Small intestine (tissue), 7 donors: ENCODE data around the gene KCNJ12. TPM values are rescaled to one million over a fixed set of nuclear protein-coding genes. Genes with fewer than 3 reads are reported as not detected.
"Not testable (repeated sequence)": the region's sequence is repeated elsewhere in the genome, so short reads cannot be mapped to it uniquely, and the experiment has no call there.

Experiments
- DNase-seq, 2 donors: peaks; one replicate each; pipeline versions ENCODE4 v3.0.0 to v3.0.0-alpha.2; 2013
- FAIRE-seq: peaks from 2 replicates; lab custom pipeline; 2012; peaks lifted over from hg19 to GRCh38; lab: Jason Lieb, UNC
- H3K27ac ChIP-seq, 3 donors: one replicate each; pipeline ENCODE4 v1.5.1; 2013; ENCODE audit warnings: low read length in 2 of 3, mild to moderate bottlenecking in 2 of 3, control low read depth in 1 of 3, inconsistent platforms in 1 of 3, low read depth in 1 of 3, moderate library complexity in 1 of 3
- H3K27me3 ChIP-seq, 3 donors: one replicate each; pipeline ENCODE4 v1.6.1; 2013; ENCODE audit warnings: low read length in 3 of 3, inconsistent platforms in 1 of 3; ENCODE audit not compliant: control insufficient read depth in 3 of 3, insufficient read depth in 3 of 3
- H3K36me3 ChIP-seq, 3 donors: one replicate each; pipeline ENCODE4 v1.6.1; 2013; ENCODE audit warnings: low read length in 3 of 3, inconsistent platforms in 1 of 3, low read depth in 1 of 3, mild to moderate bottlenecking in 1 of 3, moderate library complexity in 1 of 3; ENCODE audit not compliant: control insufficient read depth in 3 of 3, insufficient read depth in 2 of 3
- H3K4me1 ChIP-seq, 3 donors: one replicate each; pipeline ENCODE4 v1.6.1; 2013; ENCODE audit warnings: low read length in 2 of 3, inconsistent platforms in 1 of 3, low read depth in 1 of 3, mild to moderate bottlenecking in 1 of 3, moderate library complexity in 1 of 3; ENCODE audit not compliant: control insufficient read depth in 3 of 3, insufficient read depth in 2 of 3
- H3K4me3 ChIP-seq, 3 donors: one replicate each; pipeline ENCODE4 v1.5.1; 2013; ENCODE audit warnings: low read length in 3 of 3, control low read depth in 1 of 3, inconsistent platforms in 1 of 3, low read depth in 1 of 3, mild to moderate bottlenecking in 1 of 3, moderate library complexity in 1 of 3
- H3K9me3 ChIP-seq, 2 donors: one replicate each; pipeline ENCODE4 v1.6.1; 2013; ENCODE audit warnings: low read depth in 1 of 2, low read length in 1 of 2; ENCODE audit not compliant: control insufficient read depth in 2 of 2, insufficient read depth in 1 of 2
- WGBS, 3 donors: extraction: QIAGEN DNeasy Blood & Tissue Kit; methylation state at CpG; one replicate each; pipeline ENCODE4 v1.1.7; 2013; 5-methylcytosine and 5-hydroxymethylcytosine counted together
- polyA plus RNA-seq, 4 donors: library from polyadenylated mRNA; stranded (reverse) in 3 of 4; unstranded in 1 of 4; fragments of 200-250 nt in 3 of 4; fragments of 120-200 nt in 1 of 4; gene quantifications; one replicate each; pipeline versions ENCODE4 v1.2.1 to v1.2.3, GENCODE V29; 2013
- donor health status: healthy with polysubstance abuse.
- donor health status: control.
- donor health status: control.
- donor health status: Bipolar disorder and iron deficiency.
- donor health status: healthy.

Gene KCNJ12
- polyA plus RNA-seq, 4 donors: 2.0 to 17.8 TPM; not detected in 2

DNA sequence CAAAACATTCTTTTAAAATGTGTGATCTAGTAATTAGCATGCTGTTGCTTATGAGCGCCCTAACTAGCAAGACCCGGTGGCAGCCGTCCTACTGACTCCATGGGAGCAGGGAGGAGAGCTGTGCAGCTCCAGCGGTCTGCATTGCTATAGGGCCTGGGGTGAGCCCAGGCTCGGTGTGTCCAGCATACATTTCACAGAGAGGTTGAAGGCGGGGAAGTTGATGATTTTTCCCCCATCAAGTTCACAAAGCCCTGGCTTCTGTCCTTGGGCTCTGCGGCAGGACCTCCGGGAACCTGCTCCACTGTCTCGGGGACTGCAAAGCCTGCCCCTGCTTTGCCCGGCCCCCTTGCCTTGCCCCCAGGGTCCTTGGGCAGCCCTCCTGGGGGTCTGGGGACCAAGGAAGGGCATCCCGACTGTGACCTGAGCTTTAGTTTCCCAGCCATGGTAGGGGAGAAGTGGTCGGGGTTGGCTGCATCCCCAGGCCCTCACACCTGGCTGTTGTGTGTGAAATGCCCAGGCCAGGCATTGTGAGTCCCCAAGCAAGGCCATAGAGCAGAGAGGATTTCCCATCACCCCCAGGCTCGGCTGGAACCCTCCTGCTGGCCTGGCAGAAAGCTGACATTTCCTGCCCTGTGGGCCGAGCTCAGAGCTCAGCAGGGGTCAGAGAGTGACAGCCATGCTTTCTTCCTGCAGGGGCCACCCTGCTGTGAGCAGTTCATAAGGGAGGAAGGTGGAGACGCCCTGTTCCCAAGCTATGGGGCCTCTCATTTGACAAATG, 24.8 kb downstream of the KCNJ12 start:
- H3K27ac ChIP-seq: no peak overlapping the region
- WGBS, 3 donors: 74 to 80% (median 77%) methylated on average over 15 of the region's 15 CpGs
- DNase-seq (no peak), FAIRE-seq (no peak)
- no peak overlapping the region for H3K4me3 ChIP-seq
- no peaks in the 10 kb centered on the region for H3K9me3 ChIP-seq
- H3K4me1 ChIP-seq: no peaks in the 10 kb centered on the region
- peaks cover 0 to 2% (median 0%) of the 10 kb centered on the region in 3 donors for H3K36me3 ChIP-seq
- no peaks in the 10 kb centered on the region for H3K27me3 ChIP-seq

- H3K9me3 ChIP-seq, H3K36me3 ChIP-seq, H3K27ac ChIP-seq, H3K4me3 ChIP-seq, DNase-seq, FAIRE-seq, H3K4me1 ChIP-seq, H3K27me3 ChIP-seq: not testable (repeated sequence)
- 66 to 78% (median 73%) methylated on average over 8 of the region's 8 CpGs for WGBS, 3 donors
Observed at GRCh38 chr17:21402166-21402571, 26.0 kb downstream of the KCNJ12 start.

GRCh38 chr17:21402926-21403325, 26.8 kb downstream of the KCNJ12 start:
- H3K27me3 ChIP-seq, FAIRE-seq: not testable (repeated sequence)
- WGBS, 3 donors: 76 to 85% (median 82%) methylated on average over 3 of the region's 3 CpGs

DNA sequence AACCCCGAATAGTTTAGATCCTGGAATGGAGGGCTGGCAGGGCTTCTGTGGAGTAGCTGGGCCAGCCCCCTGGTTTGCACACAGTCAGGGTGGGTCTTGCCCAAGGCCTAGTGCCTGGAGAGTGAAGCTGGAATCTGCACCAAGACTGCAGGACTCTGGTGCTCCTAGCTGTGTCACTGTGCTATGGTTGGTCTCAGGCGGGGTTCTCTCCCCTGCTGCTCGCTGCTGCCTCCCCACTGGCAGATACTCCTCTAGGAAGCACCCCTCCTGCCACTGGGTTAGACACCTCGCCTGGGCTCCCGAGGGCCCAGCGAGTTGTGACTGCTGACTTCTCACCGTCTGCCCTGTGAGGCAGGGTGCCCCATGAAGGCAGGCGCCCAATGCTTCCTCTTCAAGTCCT, 27.9 kb downstream of the KCNJ12 start:
- not testable (repeated sequence) for H3K36me3 ChIP-seq, FAIRE-seq, H3K9me3 ChIP-seq, H3K27ac ChIP-seq, DNase-seq, H3K27me3 ChIP-seq, H3K4me1 ChIP-seq, H3K4me3 ChIP-seq
- 66 to 77% (median 71%) methylated on average over 8 of the region's 8 CpGs for WGBS, 3 donors

More at GRCh38 chr17:21402926-21403325, 26.8 kb downstream of the KCNJ12 start:
- not testable (repeated sequence) for H3K36me3 ChIP-seq, H3K4me1 ChIP-seq, DNase-seq, H3K9me3 ChIP-seq, H3K27ac ChIP-seq, H3K4me3 ChIP-seq

GRCh38 chr17:21404539-21404938, 28.4 kb downstream of the KCNJ12 start:
- H3K27ac ChIP-seq, DNase-seq, H3K36me3 ChIP-seq, H3K9me3 ChIP-seq, H3K4me1 ChIP-seq, H3K27me3 ChIP-seq, FAIRE-seq, H3K4me3 ChIP-seq: not testable (repeated sequence)
- WGBS, 3 donors: 72 to 74% (median 72%) methylated on average over 6 of the region's 6 CpGs

DNA sequence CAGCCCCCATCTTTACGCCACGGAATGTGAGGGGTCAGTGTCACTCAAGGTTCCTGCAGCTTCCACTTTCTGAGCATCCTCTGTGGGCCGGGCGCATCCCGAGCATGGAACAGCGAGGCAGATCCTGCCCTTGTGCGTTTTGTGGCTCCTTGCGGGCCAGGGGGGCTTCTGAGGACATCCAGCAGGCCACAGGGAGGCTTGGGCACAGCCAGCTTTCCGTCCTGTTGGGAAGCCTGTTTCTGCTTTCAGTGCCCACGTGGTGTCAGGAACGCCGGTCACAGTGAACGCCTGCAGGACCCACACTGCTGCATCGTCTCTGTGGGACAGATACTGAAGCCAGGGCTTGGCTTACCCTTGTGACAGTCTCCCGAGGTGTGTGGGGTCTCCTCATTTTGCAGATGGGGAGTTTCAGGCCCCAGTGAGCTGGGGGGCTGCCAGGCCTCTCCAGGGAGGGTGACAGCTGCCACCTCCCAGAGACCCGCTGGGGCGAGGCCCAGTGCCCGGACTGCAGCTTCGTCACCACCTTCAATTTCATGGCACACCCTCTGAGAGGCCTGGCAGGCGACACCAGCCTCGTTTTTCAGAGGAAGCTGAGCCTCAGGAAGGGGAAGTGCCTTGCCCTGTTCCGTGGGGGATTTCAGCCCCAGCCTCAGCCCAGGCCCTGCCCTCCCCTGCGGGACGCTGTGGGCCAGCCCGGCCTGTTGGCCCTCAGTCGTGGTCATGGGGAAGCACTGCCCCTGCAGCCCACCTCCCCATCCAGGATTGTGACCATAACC, 29.0 kb downstream of the KCNJ12 start:
- not testable (repeated sequence) for FAIRE-seq, H3K27ac ChIP-seq, H3K36me3 ChIP-seq, H3K4me3 ChIP-seq, H3K27me3 ChIP-seq, H3K4me1 ChIP-seq, H3K9me3 ChIP-seq, DNase-seq
- 57 to 72% (median 62%) methylated on average over 18 to 26 of the region's 26 CpGs for WGBS, 3 donors

DNA sequence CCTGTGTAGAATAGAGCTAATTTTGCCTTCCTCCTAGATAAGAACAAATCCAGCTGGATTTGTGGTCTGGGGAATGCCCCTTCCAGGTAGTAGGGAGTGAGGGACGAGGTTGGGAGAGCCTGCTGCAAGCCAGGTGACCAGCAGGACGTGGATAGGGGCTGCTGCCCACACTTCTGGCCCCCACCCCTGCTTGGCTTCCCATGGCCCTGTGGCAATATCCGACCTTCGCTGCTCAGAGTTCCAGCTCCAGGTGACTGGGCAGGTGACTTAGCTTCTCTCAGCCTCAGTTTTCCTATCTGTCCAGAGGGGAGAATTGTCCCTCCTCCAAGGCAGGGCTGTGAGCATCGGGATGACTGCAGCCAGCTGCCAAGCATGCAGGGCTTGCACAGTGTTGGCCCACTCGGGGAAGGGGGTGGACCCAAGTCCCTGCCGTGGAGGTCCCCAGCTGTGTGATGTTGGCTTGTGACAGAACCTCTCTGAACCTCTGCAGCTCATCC, 29.8 kb downstream of the KCNJ12 start:
- not testable (repeated sequence) for FAIRE-seq, H3K4me1 ChIP-seq, H3K4me3 ChIP-seq, H3K9me3 ChIP-seq, H3K27ac ChIP-seq, DNase-seq, H3K27me3 ChIP-seq, H3K36me3 ChIP-seq
- 68 to 71% (median 70%) methylated on average over 7 of the region's 7 CpGs for WGBS, 3 donors

DNA sequence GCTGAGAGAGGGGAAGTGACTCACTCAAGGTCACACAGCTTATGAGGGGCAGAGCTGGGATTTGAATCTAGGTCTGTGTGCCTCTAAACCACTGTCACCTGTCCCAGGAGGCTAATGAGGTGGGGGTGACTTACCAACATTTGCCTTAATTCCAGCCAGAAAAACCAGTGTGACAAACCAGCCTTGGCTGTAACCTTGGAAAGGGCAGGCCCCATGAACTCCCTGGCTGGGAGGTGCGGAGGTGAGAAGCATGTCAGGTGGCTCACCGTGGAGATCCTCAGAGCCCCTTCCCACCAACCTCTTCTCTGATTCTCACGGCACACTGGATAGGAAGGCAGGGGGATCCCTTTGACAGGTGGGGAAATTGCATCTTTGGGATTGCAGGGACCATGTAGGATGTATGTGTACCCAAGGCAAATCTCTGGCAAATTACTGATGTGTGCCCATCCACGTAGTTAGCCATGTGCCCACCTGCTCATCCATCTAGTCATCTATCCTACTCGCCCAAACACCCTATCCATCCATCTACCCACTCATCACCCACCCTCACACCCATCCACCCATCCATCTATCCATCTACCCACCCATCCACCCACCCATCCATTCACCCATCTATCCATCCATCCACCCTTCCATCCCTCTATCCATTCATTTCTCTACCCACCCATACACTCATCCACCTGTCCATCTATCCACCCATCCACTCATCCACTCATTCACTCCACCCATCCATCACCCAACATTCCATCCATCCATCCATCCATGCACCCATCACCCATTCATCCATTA, 30.7 kb downstream of the KCNJ12 start:
- FAIRE-seq, H3K36me3 ChIP-seq, H3K27me3 ChIP-seq, H3K27ac ChIP-seq, H3K4me1 ChIP-seq, DNase-seq, H3K4me3 ChIP-seq, H3K9me3 ChIP-seq: not testable (repeated sequence)
- 46 to 79% (median 53%) methylated on average over 4 of the region's 5 CpGs for WGBS, 3 donors
